CD8-positive, alpha-beta memory T cell (primary cell): ENCODE results near the gene BLOC1S4. TPM values are rescaled to one million over a fixed set of nuclear protein-coding genes. Genes with fewer than 3 reads are reported as not detected.

Experiments
- CTCF ChIA-PET: fragments of 350-600 bp; sonication (Branson Sonifier 250); formaldehyde crosslinking; loops from one replicate; lab custom pipeline; 2021; ENCODE audit warnings: antibody characterized with exemption; lab: Charles Lee
- POLR2A ChIA-PET: fragments of 350-600 bp; sonication (Branson Sonifier 250); formaldehyde crosslinking; loops from one replicate; lab custom pipeline; 2021; ENCODE audit warnings: antibody characterized with exemption; lab: Charles Lee
- DNase-seq, 5 donors: peaks; one replicate each; pipeline versions ENCODE4 v3.0.0 to v3.0.0-alpha.2; 2020 to 2022; ENCODE audit warnings: mixed read lengths in 1 of 5
- H3K27ac ChIP-seq: one replicate; pipeline ENCODE4 v1.7.0; 2013; ENCODE audit warnings: low read depth, mild to moderate bottlenecking, low read length, moderate library complexity
- H3K27me3 ChIP-seq: 2 replicates; pipeline ENCODE4 v1.7.0; 2013; ENCODE audit warnings: low read length, mild to moderate bottlenecking; ENCODE audit not compliant: insufficient read depth, poor library complexity, severe bottlenecking
- H3K36me3 ChIP-seq: 2 replicates; pipeline ENCODE4 v1.7.0; 2013; ENCODE audit warnings: mild to moderate bottlenecking, low read length, moderate library complexity; ENCODE audit not compliant: insufficient read depth
- H3K4me1 ChIP-seq: 2 replicates; pipeline ENCODE4 v1.7.0; 2013; ENCODE audit warnings: mild to moderate bottlenecking, low read length, moderate library complexity; ENCODE audit not compliant: insufficient read depth
- H3K4me3 ChIP-seq: 2 replicates; pipeline ENCODE4 v1.7.0; 2013; ENCODE audit warnings: mild to moderate bottlenecking, low read length
- H3K9me3 ChIP-seq: 2 replicates; pipeline ENCODE4 v1.7.0; 2013; ENCODE audit warnings: mild to moderate bottlenecking, low read length
- H3K27ac Mint-ChIP-seq, 8 donors: one replicate each; pipeline ENCODE4 v1.8.0; 2020 to 2021; ENCODE audit warnings: mixed read lengths in 8 of 8, mild to moderate bottlenecking in 6 of 8, inconsistent platforms in 3 of 8, moderate library complexity in 3 of 8
- H3K27me3 Mint-ChIP-seq, 2 donors: one replicate each; pipeline ENCODE4 v1.8.0; 2020 to 2021; ENCODE audit warnings: mixed read lengths in 2 of 2, mild to moderate bottlenecking in 1 of 2, moderate library complexity in 1 of 2
- H3K36me3 Mint-ChIP-seq, 3 donors: one replicate each; pipeline ENCODE4 v1.8.0; 2020 to 2021; ENCODE audit warnings: mixed read lengths in 3 of 3, inconsistent platforms in 1 of 3, mild to moderate bottlenecking in 1 of 3
- H3K4me1 Mint-ChIP-seq, 3 donors: one replicate each; pipeline ENCODE4 v1.8.0; 2020 to 2021; ENCODE audit warnings: mixed read lengths in 3 of 3, inconsistent platforms in 1 of 3, mild to moderate bottlenecking in 1 of 3
- H3K4me3 Mint-ChIP-seq, 7 donors: one replicate each; pipeline ENCODE4 v1.8.0; 2020 to 2021; ENCODE audit warnings: mixed read lengths in 7 of 7, mild to moderate bottlenecking in 6 of 7, moderate library complexity in 4 of 7, inconsistent platforms in 2 of 7
- H3K9me3 Mint-ChIP-seq, 5 donors: one replicate each; pipeline ENCODE4 v1.8.0; 2020 to 2022; ENCODE audit warnings: mixed read lengths in 5 of 5, mild to moderate bottlenecking in 3 of 5, moderate library complexity in 2 of 5, inconsistent platforms in 1 of 5
- polyA plus RNA-seq: library from polyadenylated mRNA; unstranded; fragments of 300-500 nt; fragmentation: Illumina TruSeq; gene quantifications from one replicate; pipeline ENCODE4 v1.2.3, GENCODE V29; 2021
- total RNA-seq, 2 experiments: library from RNA; stranded (reverse); gene quantifications; one replicate each; pipeline ENCODE4 v1.2.3, GENCODE V29; 2021

Gene BLOC1S4
- total and polyA plus RNA-seq, 3 experiments from 2014 or later, result 21.5 to 96.7 (median 22.9) TPM

GRCh38 chr4:6692806-6693205 lies 23.2 kb upstream of the BLOC1S4 start:
- Histone ChIP-seq H3K27me3 (no peaks in the 10 kb centered on the region), H3K27ac (peak overlapping the region; percentile 27), H3K9me3 (no peaks in the 10 kb centered on the region), H3K4me3 (no peak overlapping the region), H3K36me3 (no peaks in the 10 kb centered on the region), H3K4me1 (peaks cover 97% of the 10 kb centered on the region)
- ChIA-PET POLR2A (interaction anchor here (0.8 kb wide), 1 partner anchor 23 kb away, joined by 3 read pairs; the partner anchor contains the start of gene BLOC1S4), CTCF (interaction anchor here (0.7 to 29.4 kb wide), 2 partner anchors 20 to 29 kb away, joined by 3 to 369 read pairs; a partner anchor contains a TSS)
- Mint-ChIP-seq H3K36me3 (peaks cover 0 to 10% (median 0%) of the 10 kb centered on the region in 3 donors), H3K27ac (peak overlapping the region; percentile 87 to 98 (median 90)), H3K9me3 (no peaks in the 10 kb centered on the region), H3K4me3 (peak overlapping the region; percentile 3 to 84 (median 43)), H3K27me3 (no peaks in the 10 kb centered on the region), H3K4me1 (peaks cover 84 to 92% (median 88%) of the 10 kb centered on the region in 3 donors)
- DNase-seq, result no peak

DNA sequence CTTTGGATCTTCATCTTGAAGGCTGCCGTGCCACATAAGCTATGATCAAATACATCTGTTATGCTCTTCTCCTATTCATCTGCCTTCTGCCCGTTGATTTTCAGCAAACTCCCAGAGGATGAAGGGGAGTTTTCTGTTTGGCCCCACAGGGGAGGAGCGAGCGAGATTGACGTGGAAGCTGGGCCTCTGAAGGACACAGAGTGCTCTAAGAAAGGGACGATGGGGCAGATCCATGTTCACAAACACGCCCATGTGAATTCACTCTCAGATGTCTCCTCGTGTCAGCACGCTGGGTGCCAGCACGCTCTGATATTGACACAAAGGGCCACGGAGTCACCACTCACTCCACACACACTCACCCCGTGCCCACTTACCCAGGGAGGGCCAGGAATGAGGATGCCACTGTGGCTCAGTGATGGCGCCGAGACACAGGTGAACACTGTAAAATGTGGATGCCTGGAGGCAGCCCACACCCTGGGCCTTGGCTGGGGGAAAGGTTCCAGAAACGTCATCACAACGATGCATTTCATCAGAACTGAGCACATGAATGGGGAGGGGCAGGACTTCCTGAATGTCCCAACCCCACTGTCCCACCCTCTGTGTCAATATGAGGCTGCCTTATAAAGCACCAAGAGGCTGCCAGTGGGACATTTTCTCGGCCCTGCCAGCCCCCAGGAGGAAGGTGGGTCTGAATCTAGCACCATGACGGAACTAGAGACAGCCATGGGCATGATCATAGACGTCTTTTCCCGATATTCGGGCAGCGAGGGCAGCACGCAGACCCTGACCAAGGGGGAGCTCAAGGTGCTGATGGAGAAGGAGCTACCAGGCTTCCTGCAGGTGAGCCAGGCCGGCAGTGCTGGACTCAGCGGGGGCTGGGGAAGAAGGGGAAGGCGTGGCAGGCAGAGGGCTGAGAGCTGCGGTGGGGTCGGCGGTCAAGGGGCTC lies 22.5 kb upstream of the BLOC1S4 start, which contains the start of gene S100P:
TSS of gene S100P (plus strand) at position 648 of the 946 bp plus-strand sequence. CDS start at position 703, 55 bp downstream.
- Mint-ChIP-seq H3K9me3 (no peaks in the 10 kb centered on the region), H3K36me3 (peaks cover 0 to 7% (median 0%) of the 10 kb centered on the region in 3 donors), H3K4me1 (peaks cover 83 to 92% (median 88%) of the 10 kb centered on the region in 3 donors), H3K4me3 (peak within 1 kb of the TSS; percentile 10 to 92 (median 65)), H3K27me3 (no peaks in the 10 kb centered on the region), H3K27ac (peak within 1 kb of the TSS; percentile 87 to 99 (median 95))
- Histone ChIP-seq H3K4me1 (peaks cover 97% of the 10 kb centered on the region), H3K36me3 (no peaks in the 10 kb centered on the region), H3K4me3 (peak within 1 kb of the TSS; percentile 21), H3K27me3 (no peaks in the 10 kb centered on the region), H3K9me3 (no peaks in the 10 kb centered on the region), H3K27ac (peak within 1 kb of the TSS; percentile 44)
- DNase-seq, result no peak
- POLR2A ChIA-PET, result interaction anchor here (0.7 to 3.4 kb wide), 4 partner anchors 12 to 23 kb away, joined by 3 to 58 read pairs (median 18); partner anchors contain the start of genes BLOC1S4 and MRFAP1L1
- CTCF ChIA-PET, result interaction anchor here (0.7 to 29.4 kb wide), 3 partner anchors 13 to 28 kb away, joined by 3 to 369 read pairs (median 5); a partner anchor contains a TSS

GRCh38 chr4:6694177-6694901 lies 21.6 kb upstream of the BLOC1S4 start:
- Mint-ChIP-seq H3K36me3 (peaks cover 0 to 4% (median 0%) of the 10 kb centered on the region in 3 donors), H3K27me3 (peaks cover 0 to 2% of the 10 kb centered on the region in 2 donors), H3K4me3 (peak overlapping the region; percentile 10 to 92 (median 65)), H3K9me3 (no peaks in the 10 kb centered on the region), H3K27ac (peak overlapping the region; percentile 79 to 99 (median 95)), H3K4me1 (peaks cover 80 to 89% (median 86%) of the 10 kb centered on the region in 3 donors)
- POLR2A ChIA-PET, result interaction anchor here (0.5 to 3.4 kb wide), 4 partner anchors 12 to 215 kb away, joined by 3 to 58 read pairs (median 18); partner anchors contain the start of genes MRFAP1L1 and TBC1D14
- DNase-seq, result peak in 3 of 5 donors; percentile 37 to 53 (median 38)
- no peaks in the 10 kb centered on the region for H3K36me3 ChIP-seq
- no peaks in the 10 kb centered on the region for H3K9me3 ChIP-seq
- peak overlapping the region; percentile 44 for H3K27ac ChIP-seq
- no peaks in the 10 kb centered on the region for H3K27me3 ChIP-seq
- H3K4me3 ChIP-seq, result peak overlapping the region; percentile 21
- CTCF ChIA-PET, result interaction anchor here (0.5 to 29.4 kb wide), 4 partner anchors 11 to 25 kb away, joined by 3 to 369 read pairs (median 9); a partner anchor contains a TSS
- peaks cover 97% of the 10 kb centered on the region for H3K4me1 ChIP-seq

DNA sequence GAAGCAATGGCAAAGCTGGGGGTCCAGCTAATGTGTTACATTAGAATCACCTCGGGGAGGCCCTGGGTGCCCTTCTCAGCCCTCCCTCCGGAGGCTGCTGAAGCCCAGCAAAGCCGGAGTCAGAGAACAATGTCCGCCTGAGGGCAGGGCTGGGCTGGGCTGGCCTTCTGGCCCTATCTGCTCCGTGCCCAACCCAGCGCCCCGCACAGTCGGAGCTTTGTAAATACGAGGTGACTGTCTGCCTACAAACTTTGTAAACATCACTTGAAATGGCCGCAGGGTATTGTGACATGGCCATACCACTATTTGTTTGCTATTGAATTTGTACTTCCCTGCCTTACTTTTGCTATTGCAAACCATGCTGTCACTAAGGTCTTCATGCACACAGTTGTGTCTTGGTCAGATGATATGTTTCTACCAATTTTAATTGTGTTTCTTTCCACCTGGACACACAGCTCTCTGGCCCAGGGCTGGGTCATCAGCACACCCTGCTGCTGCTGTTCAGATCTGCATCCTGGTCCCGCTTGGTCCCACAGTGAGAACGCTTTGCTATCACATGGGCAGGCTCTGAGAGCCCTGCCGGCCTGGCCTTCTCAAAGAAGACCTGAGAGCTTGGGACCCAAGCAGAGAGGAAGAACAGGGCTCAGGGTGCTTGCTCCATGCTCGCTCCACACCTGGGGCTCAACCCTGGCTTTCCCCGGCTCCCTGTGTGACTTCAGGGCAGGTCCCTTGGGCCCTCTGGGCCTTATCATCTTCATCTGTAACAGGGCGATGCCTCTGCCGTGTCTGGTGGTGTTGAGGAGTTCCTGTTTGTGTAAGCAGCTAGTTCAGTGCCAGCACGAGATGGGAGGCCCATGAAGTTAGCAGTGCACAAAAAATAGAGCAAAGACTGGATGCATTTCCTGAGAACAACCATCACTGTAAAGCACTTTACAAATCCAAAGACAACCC lies 20.0 kb upstream of the BLOC1S4 start:
- Histone ChIP-seq H3K4me3 (peak overlapping the region; percentile 45), H3K27ac (peak overlapping the region; percentile 40), H3K27me3 (no peaks in the 10 kb centered on the region), H3K36me3 (no peaks in the 10 kb centered on the region), H3K9me3 (no peaks in the 10 kb centered on the region), H3K4me1 (peaks cover 89% of the 10 kb centered on the region)
- POLR2A ChIA-PET, result interaction anchor here (0.7 to 3.4 kb wide), 9 partner anchors 13 to 372 kb away, joined by 3 to 58 read pairs (median 6); partner anchors contain the start of genes GRPEL1, MRFAP1 and MRFAP1L1
- DNase-seq, result peak; percentile 47 to 80 (median 71)
- Mint-ChIP-seq H3K27ac (peak overlapping the region; percentile 86 to 99 (median 95)), H3K36me3 (peaks cover 0 to 15% (median 4%) of the 10 kb centered on the region in 3 donors), H3K9me3 (no peaks in the 10 kb centered on the region), H3K4me1 (peaks cover 74 to 88% (median 85%) of the 10 kb centered on the region in 3 donors), H3K4me3 (peak overlapping the region; percentile 5 to 92 (median 65)), H3K27me3 (peaks cover 0 to 3% of the 10 kb centered on the region in 2 donors)
- CTCF ChIA-PET, result interaction anchor here (1.0 to 29.4 kb wide), 10 partner anchors 11 to 31 kb away, joined by 3 to 369 read pairs (median 7); partner anchors contain the start of genes BLOC1S4 and MRFAP1L1

GRCh38 chr4:6696611-6697010 lies 19.4 kb upstream of the BLOC1S4 start:
- no peak for DNase-seq
- no peaks in the 10 kb centered on the region for H3K27me3 ChIP-seq
- ChIA-PET POLR2A (interaction anchor here (0.7 to 3.4 kb wide), 9 partner anchors 12 to 371 kb away, joined by 3 to 58 read pairs (median 6); partner anchors contain the start of genes GRPEL1, MRFAP1 and MRFAP1L1), CTCF (interaction anchor here (1.0 to 29.4 kb wide), 10 partner anchors 10 to 32 kb away, joined by 3 to 369 read pairs (median 7); partner anchors contain the start of genes BLOC1S4 and MRFAP1L1)
- H3K27ac Mint-ChIP-seq, result peak overlapping the region; percentile 86 to 99 (median 95)
- peak overlapping the region; percentile 5 to 87 (median 65) for H3K4me3 Mint-ChIP-seq
- H3K4me1 Mint-ChIP-seq, result peaks cover 73 to 84% (median 82%) of the 10 kb centered on the region in 3 donors
- H3K36me3 ChIP-seq, result no peaks in the 10 kb centered on the region
- H3K36me3 Mint-ChIP-seq, result peaks cover 0 to 19% (median 4%) of the 10 kb centered on the region in 3 donors
- H3K4me3 ChIP-seq, result no peak overlapping the region
- H3K9me3 ChIP-seq, result no peaks in the 10 kb centered on the region
- H3K9me3 Mint-ChIP-seq, result no peaks in the 10 kb centered on the region
- H3K27me3 Mint-ChIP-seq, result peaks cover 0 to 3% of the 10 kb centered on the region in 2 donors
- H3K27ac ChIP-seq, result peak overlapping the region; percentile 40
- H3K4me1 ChIP-seq, result peaks cover 84% of the 10 kb centered on the region

DNA sequence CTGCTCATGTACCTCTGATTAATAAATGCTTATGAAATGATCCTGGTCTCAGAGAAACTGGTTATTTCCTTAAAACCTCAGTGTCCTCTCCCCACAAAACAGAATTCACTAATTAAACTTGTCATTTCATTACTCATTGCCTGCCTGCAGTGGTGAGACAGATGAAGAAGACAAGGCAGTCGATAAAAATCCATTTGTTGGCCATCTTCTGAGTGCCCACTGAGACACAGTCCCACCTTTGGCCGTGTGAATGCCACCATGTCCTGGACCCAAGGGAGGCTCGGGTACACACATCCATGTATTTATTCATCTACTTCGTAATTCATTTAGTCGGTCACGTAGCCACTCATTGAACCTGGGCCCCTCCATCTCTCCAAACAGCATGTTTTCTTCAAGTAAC lies 18.8 kb upstream of the BLOC1S4 start:
- peaks cover 79% of the 10 kb centered on the region for H3K4me1 ChIP-seq
- Mint-ChIP-seq H3K9me3 (no peaks in the 10 kb centered on the region), H3K27ac (peak overlapping the region; percentile 86 to 99 (median 95)), H3K4me1 (peaks cover 73 to 82% (median 81%) of the 10 kb centered on the region in 3 donors), H3K36me3 (peaks cover 0 to 23% (median 4%) of the 10 kb centered on the region in 3 donors), H3K4me3 (peak overlapping the region in 6 of 7 donors; percentile 62 to 87 (median 67)), H3K27me3 (peaks cover 0 to 3% of the 10 kb centered on the region in 2 donors)
- H3K36me3 ChIP-seq, result no peaks in the 10 kb centered on the region
- no peak for DNase-seq
- H3K4me3 ChIP-seq, result no peak overlapping the region
- no peaks in the 10 kb centered on the region for H3K9me3 ChIP-seq
- no peaks in the 10 kb centered on the region for H3K27me3 ChIP-seq
- CTCF ChIA-PET, result interaction anchor here (1.0 to 29.4 kb wide), 7 partner anchors 9 to 33 kb away, joined by 3 to 369 read pairs (median 7); partner anchors contain the start of gene MRFAP1L1
- POLR2A ChIA-PET, result interaction anchor here (0.7 to 3.4 kb wide), 7 partner anchors 12 to 371 kb away, joined by 3 to 58 read pairs (median 6); partner anchors contain the start of genes GRPEL1, MRFAP1 and MRFAP1L1
- H3K27ac ChIP-seq, result peak overlapping the region; percentile 40
